A549 (cell line): Measurements from ENCODE around the gene MRPL14.

ENCODE experiments used
- TFCP2L1 ChIP-seq: fragments of 250-450 bp; sonication (Bioruptor Pico); IDR thresholded peaks from 2 replicates; pipeline ENCODE4 v1.5.0; 2021; ENCODE audit warnings: mild to moderate bottlenecking
- TF ChIP-seq, protein P1 (sequence below): fragments of >200 bp; sonication (Bioruptor Twin); formaldehyde crosslinking; IDR thresholded peaks from 3 replicates; pipeline ENCODE4 v1.5.1; 2016
- TF ChIP-seq, protein P2 (sequence below): IDR thresholded peaks from 2 replicates; pipeline ENCODE4 v1.6.1; 2012

DNA sequence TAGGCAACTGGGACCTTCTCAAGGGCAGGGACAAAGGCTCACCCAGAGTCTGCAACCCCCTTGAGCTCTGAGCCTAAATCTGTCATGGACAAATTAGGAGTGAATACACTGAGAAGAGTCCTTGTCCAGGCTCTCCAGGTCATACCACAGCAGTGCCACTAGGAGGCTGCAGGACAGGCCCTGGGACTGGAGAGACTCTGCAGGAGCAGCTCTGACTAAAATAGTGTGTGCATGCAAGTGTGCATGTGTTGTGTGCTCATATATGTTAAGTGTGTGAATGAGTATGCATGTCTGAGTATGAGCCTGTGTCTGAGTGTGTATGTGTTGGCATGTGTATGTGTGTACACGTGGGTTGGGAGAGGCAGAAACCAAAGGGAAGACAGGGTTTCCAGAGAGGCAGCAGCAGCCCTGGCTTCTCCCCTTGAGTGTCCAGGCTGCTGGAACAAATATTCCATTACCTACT lies 27.1 kb downstream of the MRPL14 start:
- TF ChIP-seq TFCP2L1, result no peak
- TF ChIP-seq, protein P1, sequence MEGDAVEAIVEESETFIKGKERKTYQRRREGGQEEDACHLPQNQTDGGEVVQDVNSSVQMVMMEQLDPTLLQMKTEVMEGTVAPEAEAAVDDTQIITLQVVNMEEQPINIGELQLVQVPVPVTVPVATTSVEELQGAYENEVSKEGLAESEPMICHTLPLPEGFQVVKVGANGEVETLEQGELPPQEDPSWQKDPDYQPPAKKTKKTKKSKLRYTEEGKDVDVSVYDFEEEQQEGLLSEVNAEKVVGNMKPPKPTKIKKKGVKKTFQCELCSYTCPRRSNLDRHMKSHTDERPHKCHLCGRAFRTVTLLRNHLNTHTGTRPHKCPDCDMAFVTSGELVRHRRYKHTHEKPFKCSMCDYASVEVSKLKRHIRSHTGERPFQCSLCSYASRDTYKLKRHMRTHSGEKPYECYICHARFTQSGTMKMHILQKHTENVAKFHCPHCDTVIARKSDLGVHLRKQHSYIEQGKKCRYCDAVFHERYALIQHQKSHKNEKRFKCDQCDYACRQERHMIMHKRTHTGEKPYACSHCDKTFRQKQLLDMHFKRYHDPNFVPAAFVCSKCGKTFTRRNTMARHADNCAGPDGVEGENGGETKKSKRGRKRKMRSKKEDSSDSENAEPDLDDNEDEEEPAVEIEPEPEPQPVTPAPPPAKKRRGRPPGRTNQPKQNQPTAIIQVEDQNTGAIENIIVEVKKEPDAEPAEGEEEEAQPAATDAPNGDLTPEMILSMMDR, result peak; percentile 25; the same call in 1 of the 3 replicates
- TF ChIP-seq, protein P2, sequence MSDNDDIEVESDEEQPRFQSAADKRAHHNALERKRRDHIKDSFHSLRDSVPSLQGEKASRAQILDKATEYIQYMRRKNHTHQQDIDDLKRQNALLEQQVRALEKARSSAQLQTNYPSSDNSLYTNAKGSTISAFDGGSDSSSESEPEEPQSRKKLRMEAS, result no peak
